GM19035 (cell line): ENCODE data around the gene CDC5L.

Experiments used
- ATAC-seq: cut with Tn5 transposase; IDR thresholded peaks from one replicate; pipeline ENCODE4 v1.9.1; 2021; ENCODE audit not compliant: unreplicated experiment

CDC5L gene

DNA sequence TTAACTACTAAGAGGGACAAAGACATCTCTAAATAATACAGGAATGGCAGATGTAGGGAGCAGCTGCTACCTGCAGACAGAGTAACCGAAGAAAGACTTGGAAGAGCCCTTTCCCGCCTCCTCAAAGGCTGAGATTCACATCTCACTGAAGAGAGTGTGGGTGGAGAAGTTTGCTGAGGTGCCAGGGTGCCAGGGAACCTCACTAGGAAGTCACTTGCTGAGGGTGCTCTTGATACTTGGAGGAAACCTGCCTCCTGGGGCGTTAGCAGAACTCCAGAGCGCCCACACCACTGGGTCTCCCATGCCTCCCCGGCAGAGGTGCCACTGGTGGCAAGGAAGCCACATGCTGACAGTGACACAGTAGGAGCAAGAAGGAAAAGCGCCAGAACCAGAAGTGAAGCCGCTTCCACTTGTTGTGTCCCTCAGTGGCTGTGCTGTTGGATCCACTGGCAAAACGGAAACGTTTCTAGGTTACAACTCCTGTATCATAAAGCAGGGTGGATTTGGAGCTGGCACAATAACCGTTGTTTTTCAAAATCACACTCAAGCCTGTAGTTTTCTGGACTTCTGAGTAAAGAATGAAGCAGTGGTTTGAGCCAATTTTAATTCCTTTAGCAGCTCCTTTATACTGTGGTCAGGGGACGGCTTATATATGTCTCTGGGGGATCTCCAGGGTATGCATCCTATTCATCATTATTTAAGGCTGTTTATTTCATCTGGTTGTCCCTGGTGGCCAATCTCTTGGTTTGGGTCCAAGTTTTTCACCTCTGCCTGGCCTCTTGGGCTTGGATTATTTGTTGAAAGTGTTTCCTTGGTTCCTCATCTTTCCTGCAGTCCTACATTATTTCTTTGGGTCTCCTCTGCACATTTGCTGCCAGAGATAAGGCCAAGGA, 64.5 kb downstream of the CDC5L start:
- ATAC-seq = no peak

DNA sequence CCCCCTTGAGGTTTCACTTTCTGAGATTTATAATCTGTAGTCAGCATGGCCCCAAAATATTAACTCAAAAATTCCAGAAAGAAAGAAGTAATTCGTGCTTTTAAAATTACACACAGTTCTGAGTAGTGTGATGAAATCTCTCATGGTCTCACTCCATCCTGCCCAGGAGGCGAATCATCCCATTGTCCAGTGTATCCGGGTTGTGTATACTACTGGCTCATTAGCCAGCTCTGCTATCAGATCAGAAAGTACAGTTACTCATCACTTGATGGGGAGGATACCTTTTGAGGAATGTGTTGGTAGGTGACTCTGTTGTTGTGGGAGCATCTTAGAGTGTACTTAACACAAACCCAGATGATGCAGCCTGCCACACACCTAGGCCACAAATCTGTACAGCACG, 65.2 kb downstream of the CDC5L start:
- no peak for ATAC-seq

DNA sequence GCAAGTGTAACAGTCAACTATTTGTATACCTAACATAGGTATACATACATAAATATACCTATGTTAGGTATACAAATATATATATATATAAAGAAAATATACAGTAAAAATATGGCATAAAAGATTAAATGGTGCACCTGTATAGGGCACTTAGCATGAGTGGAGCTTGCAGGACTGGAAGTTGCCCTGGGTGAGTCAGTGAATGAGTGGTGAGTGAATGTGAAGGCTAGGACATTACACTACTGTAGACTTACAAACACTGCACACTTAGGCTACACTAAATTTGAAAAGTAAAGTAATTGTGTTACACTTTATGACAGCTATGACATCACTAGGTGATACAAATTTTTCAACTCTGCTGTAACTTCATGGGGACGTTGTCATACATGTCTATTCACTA, 65.6 kb downstream of the CDC5L start:
- no peak for ATAC-seq

DNA sequence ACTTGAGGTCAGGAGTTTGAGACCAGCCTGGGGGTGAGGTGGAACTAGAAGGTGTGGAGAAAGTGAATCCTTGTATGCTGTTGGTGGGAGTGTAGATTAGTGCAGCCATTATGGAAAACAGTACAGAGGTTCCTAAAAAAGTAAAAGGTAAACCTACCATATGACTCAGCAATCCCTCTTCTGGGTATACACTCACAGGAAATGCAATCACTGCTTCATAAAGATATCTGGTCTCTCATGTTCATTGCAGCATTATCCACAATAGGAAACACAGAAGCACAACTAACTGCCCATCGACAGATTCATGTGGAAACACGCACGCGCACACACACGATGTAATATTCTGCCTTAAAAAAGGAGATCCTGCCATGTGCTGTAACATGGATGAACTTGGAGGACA, 66.7 kb downstream of the CDC5L start:
- ATAC-seq = no peak

DNA sequence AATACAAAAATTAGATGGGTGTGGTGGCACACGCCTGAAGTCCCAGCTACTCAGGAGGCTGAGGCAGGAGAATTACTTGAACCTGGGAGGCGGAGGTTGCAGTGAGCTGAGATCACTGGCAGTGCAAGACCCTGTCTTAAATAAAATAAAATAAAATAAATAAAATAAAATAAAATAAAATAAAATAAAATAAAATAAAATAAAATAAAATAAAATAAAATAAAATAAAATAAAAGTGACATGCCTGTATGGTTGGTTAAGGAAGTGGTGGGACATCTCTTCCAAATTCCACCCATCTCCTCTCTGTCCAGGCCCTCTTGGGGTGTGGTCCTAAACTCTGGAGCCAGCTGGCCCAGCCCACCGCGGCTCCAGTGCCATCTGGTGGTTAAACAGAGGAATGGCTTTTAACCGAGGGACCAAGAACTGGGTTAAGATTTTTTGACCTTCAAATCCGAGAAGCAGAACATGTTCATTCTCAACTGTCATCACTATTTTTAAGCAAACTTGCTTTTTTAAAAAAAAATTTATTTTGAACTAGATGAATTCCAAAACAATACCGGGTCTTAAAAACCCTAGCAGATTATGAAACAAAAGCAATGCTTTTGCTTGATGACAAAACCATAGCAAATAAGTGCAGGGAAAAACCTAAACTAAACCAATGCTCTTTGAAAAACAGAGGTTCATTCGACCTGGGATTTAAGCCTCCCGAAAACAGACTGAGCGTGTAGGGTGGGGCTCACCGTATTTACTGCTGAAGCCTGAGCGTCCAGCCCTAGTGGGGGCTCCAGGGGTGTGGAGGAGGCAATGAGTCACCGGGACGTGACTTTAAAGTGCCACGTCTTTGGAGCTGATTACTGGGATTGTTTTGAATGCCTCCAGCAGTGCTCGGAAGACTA, 68.8 kb downstream of the CDC5L start:
- no peak for ATAC-seq

DNA sequence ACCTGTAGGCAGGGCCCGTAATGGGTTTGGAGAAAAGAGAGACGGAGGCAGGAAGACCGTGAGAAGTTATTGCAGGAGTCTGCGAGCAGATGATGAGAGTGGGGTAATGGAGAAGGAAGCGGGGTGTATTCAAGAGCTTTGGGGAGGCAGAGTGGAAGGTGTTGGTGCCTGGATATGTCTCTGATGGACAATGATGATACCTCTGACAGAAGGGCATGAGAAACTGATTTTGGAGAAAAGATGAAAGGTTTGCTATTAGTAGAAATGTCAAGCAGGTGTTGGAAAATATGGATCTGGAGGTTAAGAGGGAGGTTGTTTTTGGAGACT, 69.4 kb downstream of the CDC5L start:
- no peak for ATAC-seq

DNA sequence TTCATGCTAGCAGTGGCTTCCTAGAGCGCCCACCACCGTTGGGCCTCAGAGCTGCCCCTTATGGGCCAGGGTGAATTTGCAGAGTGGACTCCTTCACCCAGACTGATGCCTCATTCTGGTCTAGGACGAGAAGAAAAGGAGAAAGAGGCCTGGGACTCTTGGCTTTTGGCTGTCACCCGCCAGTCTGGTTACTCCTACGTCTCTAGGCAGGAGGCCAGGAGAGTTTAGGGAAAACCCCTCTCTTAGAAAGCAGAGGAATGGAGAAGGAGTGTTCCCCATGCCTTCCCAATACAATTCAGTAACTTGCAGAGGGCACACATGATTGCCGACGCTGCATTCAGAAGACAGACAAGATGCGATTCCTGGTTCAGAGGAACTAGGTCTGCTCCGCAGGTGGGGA, 70.1 kb downstream of the CDC5L start:
- no peak for ATAC-seq

DNA sequence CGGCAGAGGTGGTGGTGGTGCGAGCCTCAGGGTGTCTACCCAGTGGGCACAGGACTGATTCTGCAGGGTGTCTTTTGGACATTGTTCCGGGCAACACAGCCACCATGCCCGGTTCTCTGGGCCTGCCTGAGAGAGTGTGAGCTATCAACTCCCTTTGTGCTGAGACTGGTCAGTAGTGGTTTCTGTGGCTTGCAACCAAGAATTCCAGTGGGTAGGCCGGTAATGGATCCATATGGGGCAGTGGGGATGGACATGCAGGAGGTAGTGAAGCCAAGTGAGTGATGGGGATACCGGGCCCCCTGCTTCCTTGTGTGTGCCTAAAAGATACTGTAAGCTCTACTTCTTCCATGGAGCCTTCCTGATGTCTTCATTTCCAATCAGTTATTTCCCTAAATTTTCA, 71.0 kb downstream of the CDC5L start:
- ATAC-seq = no peak

DNA sequence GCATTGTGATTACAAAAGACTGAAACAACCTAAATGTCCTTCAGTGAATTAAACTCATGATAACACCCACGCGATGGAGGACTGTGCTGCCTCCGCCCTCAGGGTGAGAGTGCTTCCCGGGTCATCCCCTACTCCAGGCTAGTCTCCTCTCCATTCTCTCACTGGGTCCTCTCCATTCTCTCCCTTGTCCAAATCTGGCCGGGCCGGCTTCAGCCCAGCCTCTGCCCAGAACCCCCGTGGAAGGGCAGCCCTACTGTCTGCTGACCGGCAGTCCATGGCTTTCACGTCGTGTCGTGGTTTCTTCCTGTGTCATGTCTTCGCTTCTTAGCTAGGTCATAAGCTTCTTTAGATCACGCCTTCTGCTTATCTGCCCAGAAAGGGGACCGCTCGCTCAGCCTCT, 74.8 kb downstream of the CDC5L start:
- no peak for ATAC-seq

DNA sequence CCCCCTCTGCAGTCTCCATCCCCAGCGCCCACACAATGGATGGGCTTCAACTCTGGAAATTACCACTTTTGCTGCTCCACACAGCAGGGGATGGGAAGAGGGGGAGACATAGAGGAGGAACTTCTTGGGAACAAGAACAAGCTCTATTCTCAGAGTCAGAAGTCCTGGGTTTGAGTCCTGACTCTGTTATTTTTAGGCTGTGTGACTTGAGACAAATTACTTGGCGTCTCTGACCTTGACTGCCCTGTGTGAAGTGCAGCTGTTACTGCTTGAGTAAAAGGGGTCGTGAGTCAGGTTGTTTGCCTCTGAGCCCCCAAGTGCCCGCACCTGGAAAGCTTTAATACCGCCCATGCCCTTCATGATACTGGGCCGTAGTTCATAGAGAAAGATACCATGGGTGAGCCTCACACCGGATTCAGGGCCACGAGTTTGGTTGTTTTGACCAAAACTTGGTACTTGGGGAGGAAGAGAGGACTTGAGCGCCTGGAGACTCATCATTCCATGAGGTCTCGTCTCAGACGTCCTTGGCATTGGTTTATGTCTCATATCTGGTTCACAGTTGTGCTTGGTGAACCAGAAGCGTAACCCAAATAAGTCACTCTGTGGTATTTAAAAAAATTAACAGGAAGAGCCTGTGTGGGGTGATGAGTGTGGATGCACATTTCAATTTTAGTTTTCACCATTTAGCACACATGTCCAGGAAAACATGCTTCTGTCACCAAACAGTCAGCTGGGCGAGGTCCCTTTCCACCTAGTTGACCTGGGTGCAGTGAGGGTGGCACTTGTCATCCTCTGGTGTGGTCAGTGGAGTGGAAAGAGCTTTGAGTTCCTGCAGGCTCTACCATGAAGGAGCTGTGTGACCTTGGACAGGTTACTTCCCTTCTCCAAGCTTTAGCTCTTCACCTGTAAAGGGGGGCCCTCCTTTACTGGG, 75.6 kb downstream of the CDC5L start:
- ATAC-seq = no peak

DNA sequence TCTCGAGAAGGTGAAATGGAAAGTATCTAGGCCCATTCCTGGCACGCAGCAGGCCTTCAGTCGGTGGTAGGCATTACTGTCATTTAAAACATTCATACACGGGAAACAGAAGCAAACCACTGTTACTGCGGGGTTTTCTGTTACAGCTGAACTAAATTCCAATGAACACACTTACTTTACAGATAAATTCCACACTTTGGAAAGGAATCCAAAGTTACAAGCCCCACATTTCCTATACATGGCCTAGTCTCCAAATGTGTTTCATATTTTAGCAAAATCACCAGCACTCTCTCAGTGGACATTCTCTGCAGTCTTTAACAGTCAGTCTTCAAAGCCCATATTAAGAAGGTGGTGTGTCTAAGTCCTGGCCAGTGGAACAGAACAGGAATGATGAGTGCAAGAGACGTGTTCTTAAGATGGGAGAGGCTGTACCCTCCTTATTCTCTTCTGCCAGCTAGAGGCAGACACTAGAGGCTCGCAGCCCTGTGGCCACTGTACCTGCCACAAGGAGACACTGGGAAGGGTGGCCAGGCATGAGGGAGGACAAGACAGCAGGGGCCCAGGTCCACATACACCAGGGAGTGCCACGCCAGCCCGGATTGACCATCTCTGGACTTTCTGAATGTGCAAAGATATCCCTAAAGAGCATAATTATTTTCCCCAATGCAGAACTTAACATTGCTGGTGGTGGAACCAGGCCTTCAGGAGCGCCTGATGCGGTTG, 76.4 kb downstream of the CDC5L start:
- no peak for ATAC-seq

DNA sequence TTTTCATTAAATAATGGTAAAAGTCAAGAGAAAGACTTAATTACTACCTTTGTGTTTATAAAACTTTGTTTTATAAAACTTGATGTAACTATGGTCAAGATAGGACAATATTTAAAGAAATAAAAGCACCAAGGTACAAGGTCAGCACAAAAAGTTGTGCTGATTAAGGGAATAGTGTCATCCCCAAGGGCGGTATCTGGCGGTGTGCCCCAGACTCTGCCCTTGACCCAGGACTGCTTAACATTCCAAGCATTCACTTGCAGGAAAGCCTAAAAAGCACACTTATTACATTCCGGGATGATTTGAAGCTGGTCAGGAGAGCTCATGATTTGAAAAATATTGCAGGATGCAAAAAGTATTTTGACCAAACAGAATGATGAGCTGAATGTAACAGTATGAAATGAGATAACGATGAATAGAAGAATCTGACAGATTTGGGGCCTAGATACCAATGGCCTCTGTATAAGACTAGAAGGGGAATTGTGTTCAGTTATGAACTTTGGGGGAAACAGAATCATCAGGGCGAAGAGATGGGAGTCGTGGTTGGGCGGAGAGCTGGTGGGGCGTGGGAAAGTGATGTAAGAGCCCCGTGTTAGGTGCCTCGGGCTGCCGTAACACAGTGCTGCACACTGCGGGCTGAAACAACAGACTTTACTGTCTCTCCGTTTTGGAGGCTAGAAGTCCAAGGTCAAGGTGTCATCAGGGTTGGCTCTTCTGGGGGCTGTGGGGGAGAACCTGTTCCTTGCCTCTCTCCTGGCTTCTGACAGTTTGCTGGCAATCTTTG, 77.2 kb downstream of the CDC5L start:
- ATAC-seq = no peak

DNA sequence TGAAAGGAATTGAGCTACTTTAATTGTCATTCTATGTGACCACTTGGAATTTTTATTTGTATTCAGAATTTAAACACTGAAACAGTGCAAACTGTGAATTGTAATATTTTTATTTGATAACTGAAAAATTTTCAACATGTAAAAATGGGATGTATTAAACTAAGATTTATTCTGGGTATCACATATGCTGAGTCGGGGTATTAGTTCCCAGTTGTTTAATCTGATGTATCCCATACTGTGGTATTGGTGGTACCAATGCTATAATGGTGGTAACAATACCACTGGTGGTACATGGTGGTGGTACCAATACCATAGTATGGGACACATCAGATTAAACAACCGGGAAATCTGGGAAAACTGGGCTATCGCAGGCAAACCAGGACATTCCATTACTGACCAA, 79.4 kb downstream of the CDC5L start:
- no peak for ATAC-seq

DNA sequence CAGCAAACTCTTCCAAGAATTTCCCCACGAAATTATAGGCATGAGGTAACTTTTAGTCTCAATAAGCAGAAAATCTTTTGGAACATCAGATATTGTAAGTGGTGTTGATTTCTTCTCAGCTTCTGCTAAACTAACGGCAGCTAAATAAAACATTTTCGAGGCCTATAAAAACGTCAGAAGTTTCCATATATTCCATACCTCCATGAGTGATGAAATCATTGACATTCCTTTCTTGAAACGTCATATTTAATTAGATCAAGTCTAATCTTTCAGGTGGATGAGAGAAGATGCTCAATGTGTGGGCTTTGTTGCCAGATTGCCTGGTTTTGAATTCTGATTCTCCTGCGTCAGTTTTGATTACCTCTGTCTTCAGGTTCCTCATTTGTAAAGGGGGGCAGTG, 81.3 kb downstream of the CDC5L start:
- no peak for ATAC-seq

DNA sequence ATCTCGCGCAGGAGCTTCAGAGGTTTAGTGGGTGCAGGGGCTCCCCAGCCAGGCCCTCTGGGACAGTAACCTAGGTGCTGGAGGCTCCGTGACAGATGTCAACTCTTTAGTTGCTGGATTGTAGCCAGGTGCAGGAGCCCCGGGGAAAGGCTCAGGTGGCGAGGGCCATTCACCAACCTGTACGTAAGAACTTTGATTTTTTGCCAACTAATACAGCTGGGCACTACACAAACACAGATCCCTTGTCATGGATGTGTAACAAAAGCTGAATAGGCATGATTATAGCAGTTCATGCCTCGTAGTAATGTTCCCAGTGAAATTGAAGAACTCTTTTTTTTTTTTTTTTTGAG, 82.6 kb downstream of the CDC5L start:
- no peak for ATAC-seq

DNA sequence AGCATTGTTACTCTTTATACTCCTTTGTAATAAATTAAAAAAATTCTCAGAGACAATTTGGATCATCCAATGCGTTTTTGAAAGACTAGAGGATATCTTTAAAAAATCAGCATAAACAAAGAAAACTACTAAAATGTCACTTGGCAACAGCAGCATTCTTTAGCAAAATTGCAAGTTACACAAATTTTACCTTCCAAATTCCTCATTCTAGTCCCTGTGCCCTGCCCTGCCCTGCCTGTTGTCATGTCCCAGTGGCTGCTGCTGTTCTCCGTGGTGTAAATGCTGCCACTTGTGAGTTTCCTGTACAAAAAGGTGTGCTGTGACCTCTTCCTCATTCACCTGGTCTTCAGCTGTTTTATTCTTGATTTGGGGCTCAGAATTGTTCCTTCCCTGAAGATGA, 83.2 kb downstream of the CDC5L start:
- no peak for ATAC-seq

DNA sequence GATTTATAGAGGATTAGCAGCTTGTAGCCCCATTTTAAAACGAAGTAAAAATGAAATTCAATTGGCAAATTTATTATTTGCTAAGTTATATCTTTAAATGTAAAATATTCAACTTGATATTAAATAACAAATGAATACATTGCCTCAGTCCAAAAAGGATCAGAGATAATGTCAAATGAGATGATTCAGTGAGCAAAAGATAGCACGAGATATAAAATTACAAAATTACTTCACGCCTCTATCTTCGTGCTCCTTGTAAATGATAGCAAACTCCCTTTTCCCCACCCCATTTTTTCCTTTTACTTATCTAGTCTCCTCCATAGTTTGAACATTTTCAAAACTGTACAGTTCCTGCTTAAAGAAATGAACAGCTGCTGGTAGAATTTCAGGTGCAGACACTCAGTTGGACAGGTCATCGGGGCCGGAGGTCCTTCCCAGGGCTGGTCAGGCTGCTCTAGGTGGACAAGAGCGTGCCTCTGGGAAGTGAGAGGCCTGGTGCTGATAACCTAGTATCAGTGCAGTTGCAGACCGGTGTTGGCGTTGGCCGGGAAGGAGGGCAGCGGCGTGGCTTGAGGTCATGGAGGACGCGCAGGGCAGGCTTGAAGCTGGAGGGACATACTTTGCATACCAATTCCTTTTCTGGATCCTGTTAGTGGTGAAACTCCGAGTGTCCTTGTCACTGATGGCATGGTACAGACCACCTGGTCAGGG, 83.9 kb downstream of the CDC5L start:
- no peak for ATAC-seq

DNA sequence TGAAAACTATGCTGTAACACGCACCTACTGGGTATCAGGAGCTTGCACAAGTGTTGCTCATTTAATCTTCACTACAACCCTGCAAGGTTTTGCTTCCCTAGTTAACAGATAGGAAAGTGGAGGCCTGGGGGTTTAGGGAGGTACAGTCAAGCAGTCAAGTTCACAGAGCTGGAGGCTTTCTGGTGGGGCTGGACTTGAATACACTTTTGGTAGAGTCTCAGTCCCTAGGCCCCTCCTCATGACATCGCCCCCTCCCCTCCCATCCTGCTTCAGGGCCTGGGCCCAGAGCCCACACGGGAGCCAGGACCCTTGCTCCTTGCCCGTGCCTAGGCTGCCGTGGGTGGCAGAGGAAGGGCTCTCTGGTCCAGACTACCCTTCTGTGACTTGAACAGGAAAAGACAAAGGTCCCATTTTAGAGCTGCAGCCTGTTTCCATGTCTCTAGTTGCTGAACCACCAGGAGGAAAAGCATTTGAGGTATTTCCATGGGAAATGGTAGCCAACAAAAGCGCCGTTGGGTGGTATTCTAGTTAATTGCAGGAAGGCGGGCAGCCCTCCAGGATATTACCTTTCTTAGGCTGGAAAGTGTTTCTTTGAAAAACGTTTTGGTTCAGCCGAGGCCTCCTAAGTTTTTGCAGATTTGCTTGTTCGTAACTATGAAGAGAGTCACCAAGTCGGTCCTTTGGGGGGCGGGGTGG, 84.9 kb downstream of the CDC5L start:
- no peak for ATAC-seq
